HepG2 (cell line): Measurements from ENCODE around the gene PSMC3IP. TPM values are rescaled to one million over a fixed set of nuclear protein-coding genes. Genes with fewer than 3 reads are reported as not detected.

Source experiments
- POLR2A ChIP-seq, 2 experiments: IDR thresholded peaks; 2 replicates each; pipeline ENCODE4 v1.6.1; 2011; ENCODE audit warnings: low read depth in 2 of 2, low read length in 2 of 2, mild to moderate bottlenecking in 1 of 2, moderate library complexity in 1 of 2; ENCODE audit not compliant: insufficient read depth in 1 of 2
- RARA ChIP-seq: IDR thresholded peaks from 2 replicates; pipeline ENCODE4 v1.6.1; 2016; ENCODE audit warnings: missing genetic modification reagents, missing compliant biosample characterization
- RFX3 ChIP-seq: IDR thresholded peaks from 2 replicates; pipeline ENCODE4 v1.6.1; 2016; ENCODE audit warnings: missing biosample characterization, missing genetic modification reagents
- SMARCE1 ChIP-seq: fragments of 450-650 bp; IDR thresholded peaks from 2 replicates; pipeline ENCODE4 v1.6.1; 2017; ENCODE audit warnings: borderline replicate concordance
- SOX13 ChIP-seq, 3 experiments: fragments of 450-650 bp in 1 of 3; sonication (generic) in 1 of 3; formaldehyde crosslinking in 1 of 3; IDR thresholded peaks in 2 of 3; conservative IDR thresholded peaks in 1 of 3; 2 replicates each; pipeline versions ENCODE4 v1.5.0 to v1.6.1; 2016 to 2020; ENCODE audit warnings: antibody characterized with exemption in 1 of 3, mild to moderate bottlenecking in 1 of 3, missing compliant biosample characterization in 1 of 3, missing genetic modification reagents in 1 of 3, moderate library complexity in 1 of 3
- YY1 ChIP-seq: IDR thresholded peaks from 2 replicates; pipeline ENCODE4 v1.6.1; 2011; ENCODE audit warnings: low read length, low read depth, moderate library complexity, mild to moderate bottlenecking; ENCODE audit not compliant: insufficient read depth, insufficient replicate concordance
- ZFY ChIP-seq: sonication (generic); formaldehyde crosslinking; IDR thresholded peaks from 2 replicates; pipeline ENCODE4 v1.4.0; 2020; ENCODE audit warnings: missing genetic modification reagents
- ZNF431 ChIP-seq: sonication (generic); formaldehyde crosslinking; IDR thresholded peaks from 2 replicates; pipeline ENCODE4 v1.9.0; 2022; ENCODE audit warnings: missing genetic modification reagents, low read depth, mild to moderate bottlenecking, borderline replicate concordance
- ZNF557 ChIP-seq: sonication (generic); formaldehyde crosslinking; IDR thresholded peaks from 2 replicates; pipeline ENCODE4 v1.4.0; 2020; ENCODE audit warnings: missing genetic modification reagents
- ZNF724P ChIP-seq: sonication (generic); formaldehyde crosslinking; IDR thresholded peaks from 2 replicates; pipeline ENCODE4 v1.8.0; 2022; ENCODE audit warnings: missing genetic modification reagents, borderline replicate concordance
- polyA plus RNA-seq, 8 experiments: library from polyadenylated mRNA; depleted of rRNA in 3 of 8; stranded (reverse) in 7 of 8; unstranded in 1 of 8; fragments of >200 nt; fragmentation: Illumina TruSeq in 4 of 8; extraction: Trizol in 4 of 8; gene quantifications; 2 replicates each; pipeline versions ENCODE4 v1.2.1 to v1.2.3, GENCODE V29; 2011 to 2016; ENCODE audit warnings: low read depth in 4 of 8, missing spikeins in 1 of 8, mixed read lengths in 1 of 8; ENCODE audit not compliant: insufficient read depth in 1 of 8
- total RNA-seq, 5 experiments: library from RNA; depleted of rRNA; stranded (reverse); fragments of >200 nt; fragmentation: Illumina TruSeq; extraction: Trizol; gene quantifications; 2 replicates each; pipeline ENCODE4 v1.2.3, GENCODE V29; 2016; ENCODE audit warnings: low read depth in 1 of 5
- TF ChIP-seq, protein P1 (sequence below): sonication (generic); formaldehyde crosslinking; IDR thresholded peaks from 2 replicates; pipeline ENCODE4; 2020; ENCODE audit warnings: missing genetic modification reagents, mild to moderate bottlenecking, borderline replicate concordance
- TF ChIP-seq, protein P2 (sequence below): sonication (generic); formaldehyde crosslinking; IDR thresholded peaks from 2 replicates; pipeline ENCODE4 v1.4.0; 2020; ENCODE audit warnings: missing genetic modification reagents
- TF ChIP-seq, protein P3 (sequence below): fragments of 450-650 bp; IDR thresholded peaks from 2 replicates; pipeline ENCODE4 v1.6.1; 2017
- TF ChIP-seq, protein P4 (sequence below): sonication (generic); formaldehyde crosslinking; IDR thresholded peaks from 2 replicates; pipeline ENCODE4 v1.4.0; 2020; ENCODE audit warnings: low read depth, missing genetic modification reagents
- TF ChIP-seq, protein P5 (sequence below): IDR thresholded peaks from 2 replicates; pipeline ENCODE4 v1.6.1; 2016; ENCODE audit warnings: control low read depth
- TF ChIP-seq, protein P6 (sequence below): sonication (generic); formaldehyde crosslinking; IDR thresholded peaks from 2 replicates; pipeline ENCODE4 v1.9.0; 2022; ENCODE audit warnings: missing genetic modification reagents, mild to moderate bottlenecking, borderline replicate concordance

PSMC3IP gene
- total and polyA plus RNA-seq, 2 of the 13 experiments (the other 11 are each of a cell fraction or from before 2014, with no cell fraction given): 6.5 to 22.4 TPM

DNA sequence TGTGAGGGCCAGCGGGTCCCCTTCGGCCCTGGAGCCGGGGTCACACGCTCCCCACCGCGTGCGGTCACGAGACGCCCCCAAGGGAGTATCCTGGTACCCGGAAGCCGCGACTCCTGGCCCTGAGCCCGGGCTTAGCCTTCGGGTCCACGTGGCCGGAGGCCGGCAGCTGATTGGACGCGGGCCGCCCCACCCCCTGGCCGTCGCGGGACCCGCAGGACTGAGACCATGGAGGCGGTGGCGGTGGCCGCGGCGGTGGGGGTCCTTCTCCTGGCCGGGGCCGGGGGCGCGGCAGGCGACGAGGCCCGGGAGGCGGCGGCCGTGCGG, 41.5 kb downstream of the PSMC3IP start, which contains the start of gene NAGLU (continued):
- TF ChIP-seq, protein P1, sequence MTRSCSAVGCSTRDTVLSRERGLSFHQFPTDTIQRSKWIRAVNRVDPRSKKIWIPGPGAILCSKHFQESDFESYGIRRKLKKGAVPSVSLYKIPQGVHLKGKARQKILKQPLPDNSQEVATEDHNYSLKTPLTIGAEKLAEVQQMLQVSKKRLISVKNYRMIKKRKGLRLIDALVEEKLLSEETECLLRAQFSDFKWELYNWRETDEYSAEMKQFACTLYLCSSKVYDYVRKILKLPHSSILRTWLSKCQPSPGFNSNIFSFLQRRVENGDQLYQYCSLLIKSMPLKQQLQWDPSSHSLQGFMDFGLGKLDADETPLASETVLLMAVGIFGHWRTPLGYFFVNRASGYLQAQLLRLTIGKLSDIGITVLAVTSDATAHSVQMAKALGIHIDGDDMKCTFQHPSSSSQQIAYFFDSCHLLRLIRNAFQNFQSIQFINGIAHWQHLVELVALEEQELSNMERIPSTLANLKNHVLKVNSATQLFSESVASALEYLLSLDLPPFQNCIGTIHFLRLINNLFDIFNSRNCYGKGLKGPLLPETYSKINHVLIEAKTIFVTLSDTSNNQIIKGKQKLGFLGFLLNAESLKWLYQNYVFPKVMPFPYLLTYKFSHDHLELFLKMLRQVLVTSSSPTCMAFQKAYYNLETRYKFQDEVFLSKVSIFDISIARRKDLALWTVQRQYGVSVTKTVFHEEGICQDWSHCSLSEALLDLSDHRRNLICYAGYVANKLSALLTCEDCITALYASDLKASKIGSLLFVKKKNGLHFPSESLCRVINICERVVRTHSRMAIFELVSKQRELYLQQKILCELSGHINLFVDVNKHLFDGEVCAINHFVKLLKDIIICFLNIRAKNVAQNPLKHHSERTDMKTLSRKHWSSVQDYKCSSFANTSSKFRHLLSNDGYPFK (CRISPR knock-in tag): no peak
- TF ChIP-seq POLR2A (IDR thresholded peaks at IDR 0.05; ENCODE audit: insufficient read depth in 1 of 2, low read depth in 2 of 2, low read length in 2 of 2): peak; percentile 55 to 86
- TF ChIP-seq ZFY: no peak
- no peak for TF ChIP-seq SMARCE1
- TF ChIP-seq SOX13 (IDR thresholded peaks at IDR 0.05): no peak
- peak in 1 of 2 experiments; percentile 66; a peak in 2 of 4 replicates for TF ChIP-seq SOX13 (CRISPR knock-in tag; conservative IDR thresholded peaks at IDR 0.05 in 1 of 2, IDR thresholded peaks at IDR 0.05 in 1 of 2)
- TF ChIP-seq, protein P2, sequence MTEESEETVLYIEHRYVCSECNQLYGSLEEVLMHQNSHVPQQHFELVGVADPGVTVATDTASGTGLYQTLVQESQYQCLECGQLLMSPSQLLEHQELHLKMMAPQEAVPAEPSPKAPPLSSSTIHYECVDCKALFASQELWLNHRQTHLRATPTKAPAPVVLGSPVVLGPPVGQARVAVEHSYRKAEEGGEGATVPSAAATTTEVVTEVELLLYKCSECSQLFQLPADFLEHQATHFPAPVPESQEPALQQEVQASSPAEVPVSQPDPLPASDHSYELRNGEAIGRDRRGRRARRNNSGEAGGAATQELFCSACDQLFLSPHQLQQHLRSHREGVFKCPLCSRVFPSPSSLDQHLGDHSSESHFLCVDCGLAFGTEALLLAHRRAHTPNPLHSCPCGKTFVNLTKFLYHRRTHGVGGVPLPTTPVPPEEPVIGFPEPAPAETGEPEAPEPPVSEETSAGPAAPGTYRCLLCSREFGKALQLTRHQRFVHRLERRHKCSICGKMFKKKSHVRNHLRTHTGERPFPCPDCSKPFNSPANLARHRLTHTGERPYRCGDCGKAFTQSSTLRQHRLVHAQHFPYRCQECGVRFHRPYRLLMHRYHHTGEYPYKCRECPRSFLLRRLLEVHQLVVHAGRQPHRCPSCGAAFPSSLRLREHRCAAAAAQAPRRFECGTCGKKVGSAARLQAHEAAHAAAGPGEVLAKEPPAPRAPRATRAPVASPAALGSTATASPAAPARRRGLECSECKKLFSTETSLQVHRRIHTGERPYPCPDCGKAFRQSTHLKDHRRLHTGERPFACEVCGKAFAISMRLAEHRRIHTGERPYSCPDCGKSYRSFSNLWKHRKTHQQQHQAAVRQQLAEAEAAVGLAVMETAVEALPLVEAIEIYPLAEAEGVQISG (CRISPR knock-in tag): peak; percentile 41; the same call in 1 of the 2 replicates
- TF ChIP-seq, protein P3, sequence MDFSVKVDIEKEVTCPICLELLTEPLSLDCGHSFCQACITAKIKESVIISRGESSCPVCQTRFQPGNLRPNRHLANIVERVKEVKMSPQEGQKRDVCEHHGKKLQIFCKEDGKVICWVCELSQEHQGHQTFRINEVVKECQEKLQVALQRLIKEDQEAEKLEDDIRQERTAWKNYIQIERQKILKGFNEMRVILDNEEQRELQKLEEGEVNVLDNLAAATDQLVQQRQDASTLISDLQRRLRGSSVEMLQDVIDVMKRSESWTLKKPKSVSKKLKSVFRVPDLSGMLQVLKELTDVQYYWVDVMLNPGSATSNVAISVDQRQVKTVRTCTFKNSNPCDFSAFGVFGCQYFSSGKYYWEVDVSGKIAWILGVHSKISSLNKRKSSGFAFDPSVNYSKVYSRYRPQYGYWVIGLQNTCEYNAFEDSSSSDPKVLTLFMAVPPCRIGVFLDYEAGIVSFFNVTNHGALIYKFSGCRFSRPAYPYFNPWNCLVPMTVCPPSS: no peak
- TF ChIP-seq, protein P4, sequence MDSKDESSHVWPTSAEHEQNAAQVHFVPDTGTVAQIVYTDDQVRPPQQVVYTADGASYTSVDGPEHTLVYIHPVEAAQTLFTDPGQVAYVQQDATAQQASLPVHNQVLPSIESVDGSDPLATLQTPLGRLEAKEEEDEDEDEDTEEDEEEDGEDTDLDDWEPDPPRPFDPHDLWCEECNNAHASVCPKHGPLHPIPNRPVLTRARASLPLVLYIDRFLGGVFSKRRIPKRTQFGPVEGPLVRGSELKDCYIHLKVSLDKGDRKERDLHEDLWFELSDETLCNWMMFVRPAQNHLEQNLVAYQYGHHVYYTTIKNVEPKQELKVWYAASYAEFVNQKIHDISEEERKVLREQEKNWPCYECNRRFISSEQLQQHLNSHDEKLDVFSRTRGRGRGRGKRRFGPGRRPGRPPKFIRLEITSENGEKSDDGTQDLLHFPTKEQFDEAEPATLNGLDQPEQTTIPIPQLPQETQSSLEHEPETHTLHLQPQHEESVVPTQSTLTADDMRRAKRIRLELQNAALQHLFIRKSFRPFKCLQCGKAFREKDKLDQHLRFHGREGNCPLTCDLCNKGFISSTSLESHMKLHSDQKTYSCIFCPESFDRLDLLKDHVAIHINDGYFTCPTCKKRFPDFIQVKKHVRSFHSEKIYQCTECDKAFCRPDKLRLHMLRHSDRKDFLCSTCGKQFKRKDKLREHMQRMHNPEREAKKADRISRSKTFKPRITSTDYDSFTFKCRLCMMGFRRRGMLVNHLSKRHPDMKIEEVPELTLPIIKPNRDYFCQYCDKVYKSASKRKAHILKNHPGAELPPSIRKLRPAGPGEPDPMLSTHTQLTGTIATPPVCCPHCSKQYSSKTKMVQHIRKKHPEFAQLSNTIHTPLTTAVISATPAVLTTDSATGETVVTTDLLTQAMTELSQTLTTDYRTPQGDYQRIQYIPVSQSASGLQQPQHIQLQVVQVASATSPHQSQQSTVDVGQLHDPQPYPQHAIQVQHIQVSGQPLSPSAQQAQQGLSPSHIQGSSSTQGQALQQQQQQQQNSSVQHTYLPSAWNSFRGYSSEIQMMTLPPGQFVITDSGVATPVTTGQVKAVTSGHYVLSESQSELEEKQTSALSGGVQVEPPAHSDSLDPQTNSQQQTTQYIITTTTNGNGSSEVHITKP (CRISPR knock-in tag): no peak
- TF ChIP-seq RARA (CRISPR knock-in tag): peak; percentile 80
- no peak for TF ChIP-seq ZNF724P
- TF ChIP-seq YY1: peak; percentile 73
- TF ChIP-seq RFX3 (CRISPR knock-in tag): no peak
- TF ChIP-seq, protein P5, sequence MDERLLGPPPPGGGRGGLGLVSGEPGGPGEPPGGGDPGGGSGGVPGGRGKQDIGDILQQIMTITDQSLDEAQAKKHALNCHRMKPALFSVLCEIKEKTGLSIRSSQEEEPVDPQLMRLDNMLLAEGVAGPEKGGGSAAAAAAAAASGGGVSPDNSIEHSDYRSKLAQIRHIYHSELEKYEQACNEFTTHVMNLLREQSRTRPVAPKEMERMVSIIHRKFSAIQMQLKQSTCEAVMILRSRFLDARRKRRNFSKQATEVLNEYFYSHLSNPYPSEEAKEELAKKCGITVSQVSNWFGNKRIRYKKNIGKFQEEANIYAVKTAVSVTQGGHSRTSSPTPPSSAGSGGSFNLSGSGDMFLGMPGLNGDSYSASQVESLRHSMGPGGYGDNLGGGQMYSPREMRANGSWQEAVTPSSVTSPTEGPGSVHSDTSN (CRISPR knock-in tag): no peak
- 0 out of 2 replicates have a peak, but pooled peaks have one; percentile 68 for TF ChIP-seq ZNF557 (CRISPR knock-in tag)
- TF ChIP-seq, protein P6, sequence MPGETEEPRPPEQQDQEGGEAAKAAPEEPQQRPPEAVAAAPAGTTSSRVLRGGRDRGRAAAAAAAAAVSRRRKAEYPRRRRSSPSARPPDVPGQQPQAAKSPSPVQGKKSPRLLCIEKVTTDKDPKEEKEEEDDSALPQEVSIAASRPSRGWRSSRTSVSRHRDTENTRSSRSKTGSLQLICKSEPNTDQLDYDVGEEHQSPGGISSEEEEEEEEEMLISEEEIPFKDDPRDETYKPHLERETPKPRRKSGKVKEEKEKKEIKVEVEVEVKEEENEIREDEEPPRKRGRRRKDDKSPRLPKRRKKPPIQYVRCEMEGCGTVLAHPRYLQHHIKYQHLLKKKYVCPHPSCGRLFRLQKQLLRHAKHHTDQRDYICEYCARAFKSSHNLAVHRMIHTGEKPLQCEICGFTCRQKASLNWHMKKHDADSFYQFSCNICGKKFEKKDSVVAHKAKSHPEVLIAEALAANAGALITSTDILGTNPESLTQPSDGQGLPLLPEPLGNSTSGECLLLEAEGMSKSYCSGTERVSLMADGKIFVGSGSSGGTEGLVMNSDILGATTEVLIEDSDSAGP (CRISPR knock-in tag): no peak
- TF ChIP-seq ZNF431 (CRISPR knock-in tag): no peak
